Subcutaneous adipose tissue (tissue), 4 donors: ENCODE measurements around the gene STRADB. TPM values are rescaled to one million over a fixed set of nuclear protein-coding genes. Genes with fewer than 3 reads are reported as not detected.

ENCODE experiments used
- CTCF ChIP-seq: fragments of 450-650 bp; IDR thresholded peaks from one replicate; pipeline ENCODE4 v1.5.1; 2016; ENCODE audit warnings: low read depth, mild to moderate bottlenecking, control low read depth, antibody characterized with exemption, moderate library complexity
- small RNA-seq: library from RNA; depleted of rRNA; stranded (forward); fragments of <200 nt; gene quantifications from one replicate; pipeline ENCODE3, GENCODE V24; 2016
- total RNA-seq, 4 donors: library from RNA; depleted of rRNA; stranded (reverse); fragments of >200 nt; gene quantifications; one replicate each; pipeline ENCODE4 v1.1.0, GENCODE V29; 2016

STRADB gene
- total RNA-seq, 4 donors from 2014 or later, result 29.3 to 86.7 (median 43.2) TPM

- no peak for TF ChIP-seq CTCF
Observed at GRCh38 chr2:201513271-201513670, 61.7 kb downstream of the STRADB start.

GRCh38 chr2:201515573-201516246 lies 64.2 kb downstream of the STRADB start:
- no peak for TF ChIP-seq CTCF

- no peak for TF ChIP-seq CTCF
Observed at GRCh38 chr2:201517094-201517493, 65.6 kb downstream of the STRADB start.

GRCh38 chr2:201520201-201520600 lies 68.7 kb downstream of the STRADB start:
- no peak for TF ChIP-seq CTCF

- TF ChIP-seq CTCF, result no peak
Observed at GRCh38 chr2:201522965-201523364, 71.4 kb downstream of the STRADB start.

GRCh38 chr2:201523506-201523905 lies 72.0 kb downstream of the STRADB start:
- no peak for TF ChIP-seq CTCF

Small RNAs within 50 kb of the gene (small RNA-seq; reads per million reads assigned to genes)
- 0.49 reads per million for gene RF00019

Other genes with a start within 250 kb of the STRADB start
- 10 to 100 TPM; 17.3 to 34.8 (median 22.7) TPM for gene CASP8, start 191.2 kb upstream of the STRADB start, total RNA-seq
- 1 to 10 TPM in 3 of 4 donors, under 1 TPM in 1; 0.68 to 4.7 (median 1.9) TPM for gene FLACC1, start 94.4 kb upstream of the STRADB start, total RNA-seq
- 100 to 1,000 TPM in 1 of 4 donors, 10 to 100 TPM in 3; 59.7 to 105 (median 65.2) TPM for gene TRAK2, start 282 bp upstream of the STRADB start, total RNA-seq
- gene TMEM237, start 191.8 kb downstream of the STRADB start, total RNA-seq, result 10 to 100 TPM; 18.4 to 31.7 (median 22.3) TPM
- under 1 TPM in 2 of 4 donors, not detected in 2; 0.22 to 0.85 TPM for gene MPP4, start 246.9 kb downstream of the STRADB start, total RNA-seq